DND-41 (cell line): Measurements from ENCODE around the gene FAM168A.

Source experiments
- ATAC-seq: fragments of 200-7000 bp; cut with Tn5 transposase; 3 replicates; pipeline ENCODE4 v1.9.1; 2021; ENCODE audit warnings: low read depth; ENCODE audit not compliant: insufficient read depth
- DNase-seq: peaks from one replicate; pipeline ENCODE4 v3.0.0-alpha.2; 2020
- H2AFZ ChIP-seq: 2 replicates; pipeline ENCODE4 v1.6.0; 2012; ENCODE audit warnings: low read depth, low read length
- H3K27ac ChIP-seq: 2 replicates; pipeline ENCODE4 v1.5.1; 2012; ENCODE audit warnings: low read length, inconsistent platforms
- H3K27me3 ChIP-seq: fragments of 200-600 bp; sonication (generic); 2 replicates; pipeline ENCODE4 v1.6.0; 2012; ENCODE audit warnings: low read length, mild to moderate bottlenecking, inconsistent platforms; ENCODE audit not compliant: insufficient read depth, poor library complexity
- H3K36me3 ChIP-seq: 2 replicates; pipeline ENCODE4 v1.5.1; 2012; ENCODE audit warnings: low read length, inconsistent platforms; ENCODE audit not compliant: insufficient read depth
- H3K4me1 ChIP-seq: 2 replicates; pipeline ENCODE4 v1.5.1; 2012; ENCODE audit warnings: mild to moderate bottlenecking, low read length; ENCODE audit not compliant: insufficient read depth
- H3K4me2 ChIP-seq: 2 replicates; pipeline ENCODE4 v1.6.0; 2012; ENCODE audit warnings: mild to moderate bottlenecking, moderate library complexity, low read length, inconsistent platforms; ENCODE audit not compliant: insufficient read depth
- H3K4me3 ChIP-seq, 2 experiments: fragments of 200-600 bp in 1 of 2; shearing (Covaris generic) in 1 of 2; 2 replicates each; pipeline ENCODE4 v1.5.1; 2012 to 2016; ENCODE audit warnings: inconsistent platforms in 2 of 2, low read length in 2 of 2, mild to moderate bottlenecking in 2 of 2, low read depth in 1 of 2, moderate library complexity in 1 of 2
- H3K79me2 ChIP-seq: 2 replicates; pipeline ENCODE4 v1.6.0; 2012; ENCODE audit warnings: low read length, inconsistent platforms; ENCODE audit not compliant: insufficient read depth
- H3K9ac ChIP-seq: 2 replicates; pipeline ENCODE4 v1.6.0; 2012; ENCODE audit warnings: low read depth, mild to moderate bottlenecking, inconsistent platforms, low read length, moderate library complexity
- H3K9me3 ChIP-seq: 2 replicates; pipeline ENCODE4 v1.5.1; 2012; ENCODE audit warnings: low read length, moderate library complexity, mild to moderate bottlenecking, inconsistent platforms; ENCODE audit not compliant: insufficient read depth, severe bottlenecking
- H4K20me1 ChIP-seq: 2 replicates; pipeline ENCODE4 v1.6.0; 2012; ENCODE audit warnings: low read length; ENCODE audit not compliant: insufficient read depth
- CTCF ChIP-seq: IDR thresholded peaks from 2 replicates; pipeline ENCODE4 v1.5.1; 2012; ENCODE audit warnings: borderline replicate concordance, low read length, moderate library complexity, mild to moderate bottlenecking; ENCODE audit not compliant: poor library complexity, severe bottlenecking; ENCODE audit errors: extremely low read depth
- EZH2 ChIP-seq: IDR thresholded peaks from 3 replicates; pipeline ENCODE4 v1.6.1; 2012; ENCODE audit warnings: borderline replicate concordance, low read depth, mild to moderate bottlenecking, moderate library complexity, low read length, inconsistent platforms; ENCODE audit not compliant: severe bottlenecking

Gene FAM168A

GRCh38 chr11:73645121-73645969 is 47.4 kb upstream of the FAM168A start:
- Histone ChIP-seq H3K4me2 (no peak overlapping the region), H2AFZ (no peak overlapping the region), H3K27ac (no peak overlapping the region), H3K9me3 (no peaks in the 10 kb centered on the region), H3K79me2 (no peaks in the 10 kb centered on the region), H3K9ac (no peak overlapping the region), H3K36me3 (no peaks in the 10 kb centered on the region), H3K27me3 (no peaks in the 10 kb centered on the region), H3K4me1 (no peaks in the 10 kb centered on the region), H4K20me1 (no peaks in the 10 kb centered on the region; the same call in 1 of the 2 replicates), H3K4me3 (no peak overlapping the region)
- ATAC-seq: no peak
- TF ChIP-seq EZH2: no peak
- TF ChIP-seq CTCF: no peak
- no peak for DNase-seq

GRCh38 chr11:73641668-73642067 is 43.8 kb upstream of the FAM168A start:
- ATAC-seq (no peak), DNase-seq (no peak)
- Histone ChIP-seq H3K27ac (no peak overlapping the region), H3K79me2 (no peaks in the 10 kb centered on the region), H3K9me3 (no peaks in the 10 kb centered on the region), H2AFZ (no peak overlapping the region), H3K4me3 (no peak overlapping the region), H4K20me1 (no peaks in the 10 kb centered on the region), H3K9ac (no peak overlapping the region), H3K27me3 (no peaks in the 10 kb centered on the region), H3K4me1 (no peaks in the 10 kb centered on the region), H3K36me3 (no peaks in the 10 kb centered on the region), H3K4me2 (no peak overlapping the region)
- TF ChIP-seq EZH2 (no peak), CTCF (no peak)

- H3K27me3 ChIP-seq: no peaks in the 10 kb centered on the region
- ATAC-seq (no peak), DNase-seq (no peak)
- no peak overlapping the region for H3K4me2 ChIP-seq
- no peak overlapping the region for H3K9ac ChIP-seq
- no peak overlapping the region for H3K4me3 ChIP-seq
- H3K27ac ChIP-seq: no peak overlapping the region
- no peak overlapping the region for H2AFZ ChIP-seq
- no peaks in the 10 kb centered on the region for H3K4me1 ChIP-seq
- H3K79me2 ChIP-seq: no peaks in the 10 kb centered on the region
- no peaks in the 10 kb centered on the region for H3K9me3 ChIP-seq
- TF ChIP-seq EZH2 (no peak), CTCF (no peak)
- no peaks in the 10 kb centered on the region for H4K20me1 ChIP-seq
- H3K36me3 ChIP-seq: no peaks in the 10 kb centered on the region
Observed at GRCh38 chr11:73640592-73640991, 42.7 kb upstream of the FAM168A start.
